ENCODE data around the gene FOXP1. TPM values are rescaled to one million over a fixed set of nuclear protein-coding genes. Genes with fewer than 3 reads are reported as not detected.

FOXP1 gene
- total and polyA plus RNA-seq, 2 of the 13 experiments (the other 11 are each of a cell fraction or from before 2014, with no cell fraction given): 40.4 to 59.0 TPM

- Histone ChIP-seq H3K9ac (ENCODE audit: insufficient read depth, low read depth, low read length) (no peak overlapping the region), H4K20me1 (ENCODE audit: insufficient read depth, low read length) (0 out of 2 replicates have a peak, but pooled peaks cover 3% of the 10 kb centered on the region), H3K27me3 (ENCODE audit: control insufficient read depth in 1 of 2, insufficient read depth in 2 of 2, low read length in 2 of 2) (no peaks in the 10 kb centered on the region), H3K4me2 (ENCODE audit: low read depth, low read length) (no peak overlapping the region), H3K27ac (ENCODE audit: extremely low read length, insufficient read depth, low read length) (no peak overlapping the region), H3K4me1 (ENCODE audit: insufficient read depth, low read length) (peaks cover 25% of the 10 kb centered on the region), H3K36me3 (replicated peaks in 1 of 2; ENCODE audit: control insufficient read depth in 1 of 2, insufficient read depth in 2 of 2, low read length in 2 of 2) (no peaks in the 10 kb centered on the region; a peak in 1 of 5 replicates), H2AFZ (ENCODE audit: low read length) (no peak overlapping the region), H3K4me3 (replicated peaks in 1 of 3; ENCODE audit: insufficient read depth in 1 of 3, low read depth in 2 of 3, low read length in 3 of 3) (no peak overlapping the region), H3K79me2 (ENCODE audit: insufficient read depth, low read length) (peaks cover 9% of the 10 kb centered on the region), H3K9me3 (ENCODE audit: low read length) (no peaks in the 10 kb centered on the region)
- DNase-seq (ENCODE audit: low spot score) (no peak), ATAC-seq (no peak), FAIRE-seq (no peak)
- intact Hi-C loops (cut with micrococcal nuclease; ENCODE audit: unreplicated experiment): no loop called here
- in situ Hi-C loops (cut with HindIII; ENCODE audit: extremely low pct_ligation_motif_present, low pct_unique_long_range_greater_than_20kb): no loop called here
- no TSS peak for BruUV-seq (replicated peaks)
- POLR2A ChIA-PET: no interaction called here
- 95% methylated on average over 10 of the region's 10 CpGs for WGBS (ENCODE audit: low lambda C conversion rate)
- TF ChIP-seq ASH2L (IDR thresholded peaks at IDR 0.05; ENCODE audit: insufficient read length, low read depth, low read length): no peak
- TF ChIP-seq ZSCAN12 (CRISPR knock-in tag; IDR thresholded peaks at IDR 0.05): no peak
- TF ChIP-seq EHMT2 (IDR thresholded peaks at IDR 0.05; ENCODE audit: borderline replicate concordance, low read depth, low read length): no peak
- TF ChIP-seq PITX1 (CRISPR knock-in tag; IDR thresholded peaks at IDR 0.05): no peak
- no peak for TF ChIP-seq ZKSCAN1 (IDR thresholded peaks at IDR 0.05; ENCODE audit: low read length)
- no peak for TF ChIP-seq ZNF672 (CRISPR knock-in tag; IDR thresholded peaks at IDR 0.05)
- TF ChIP-seq, protein P1, sequence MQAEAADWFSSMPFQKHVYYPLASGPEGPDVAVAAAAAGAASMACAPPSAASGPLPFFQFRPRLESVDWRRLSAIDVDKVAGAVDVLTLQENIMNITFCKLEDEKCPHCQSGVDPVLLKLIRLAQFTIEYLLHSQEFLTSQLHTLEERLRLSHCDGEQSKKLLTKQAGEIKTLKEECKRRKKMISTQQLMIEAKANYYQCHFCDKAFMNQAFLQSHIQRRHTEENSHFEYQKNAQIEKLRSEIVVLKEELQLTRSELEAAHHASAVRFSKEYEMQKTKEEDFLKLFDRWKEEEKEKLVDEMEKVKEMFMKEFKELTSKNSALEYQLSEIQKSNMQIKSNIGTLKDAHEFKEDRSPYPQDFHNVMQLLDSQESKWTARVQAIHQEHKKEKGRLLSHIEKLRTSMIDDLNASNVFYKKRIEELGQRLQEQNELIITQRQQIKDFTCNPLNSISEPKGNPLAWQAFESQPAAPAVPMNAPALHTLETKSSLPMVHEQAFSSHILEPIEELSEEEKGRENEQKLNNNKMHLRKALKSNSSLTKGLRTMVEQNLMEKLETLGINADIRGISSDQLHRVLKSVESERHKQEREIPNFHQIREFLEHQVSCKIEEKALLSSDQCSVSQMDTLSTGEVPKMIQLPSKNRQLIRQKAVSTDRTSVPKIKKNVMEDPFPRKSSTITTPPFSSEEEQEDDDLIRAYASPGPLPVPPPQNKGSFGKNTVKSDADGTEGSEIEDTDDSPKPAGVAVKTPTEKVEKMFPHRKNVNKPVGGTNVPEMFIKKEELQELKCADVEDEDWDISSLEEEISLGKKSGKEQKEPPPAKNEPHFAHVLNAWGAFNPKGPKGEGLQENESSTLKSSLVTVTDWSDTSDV (CRISPR knock-in tag; IDR thresholded peaks at IDR 0.05): no peak
- TF ChIP-seq, protein P2, sequence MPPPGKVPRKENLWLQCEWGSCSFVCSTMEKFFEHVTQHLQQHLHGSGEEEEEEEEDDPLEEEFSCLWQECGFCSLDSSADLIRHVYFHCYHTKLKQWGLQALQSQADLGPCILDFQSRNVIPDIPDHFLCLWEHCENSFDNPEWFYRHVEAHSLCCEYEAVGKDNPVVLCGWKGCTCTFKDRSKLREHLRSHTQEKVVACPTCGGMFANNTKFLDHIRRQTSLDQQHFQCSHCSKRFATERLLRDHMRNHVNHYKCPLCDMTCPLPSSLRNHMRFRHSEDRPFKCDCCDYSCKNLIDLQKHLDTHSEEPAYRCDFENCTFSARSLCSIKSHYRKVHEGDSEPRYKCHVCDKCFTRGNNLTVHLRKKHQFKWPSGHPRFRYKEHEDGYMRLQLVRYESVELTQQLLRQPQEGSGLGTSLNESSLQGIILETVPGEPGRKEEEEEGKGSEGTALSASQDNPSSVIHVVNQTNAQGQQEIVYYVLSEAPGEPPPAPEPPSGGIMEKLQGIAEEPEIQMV (CRISPR knock-in tag; IDR thresholded peaks at IDR 0.05; ENCODE audit: low read depth): no peak
- no peak for TF ChIP-seq E2F1 (CRISPR knock-in tag; IDR thresholded peaks at IDR 0.05)
- TF ChIP-seq, protein P3, sequence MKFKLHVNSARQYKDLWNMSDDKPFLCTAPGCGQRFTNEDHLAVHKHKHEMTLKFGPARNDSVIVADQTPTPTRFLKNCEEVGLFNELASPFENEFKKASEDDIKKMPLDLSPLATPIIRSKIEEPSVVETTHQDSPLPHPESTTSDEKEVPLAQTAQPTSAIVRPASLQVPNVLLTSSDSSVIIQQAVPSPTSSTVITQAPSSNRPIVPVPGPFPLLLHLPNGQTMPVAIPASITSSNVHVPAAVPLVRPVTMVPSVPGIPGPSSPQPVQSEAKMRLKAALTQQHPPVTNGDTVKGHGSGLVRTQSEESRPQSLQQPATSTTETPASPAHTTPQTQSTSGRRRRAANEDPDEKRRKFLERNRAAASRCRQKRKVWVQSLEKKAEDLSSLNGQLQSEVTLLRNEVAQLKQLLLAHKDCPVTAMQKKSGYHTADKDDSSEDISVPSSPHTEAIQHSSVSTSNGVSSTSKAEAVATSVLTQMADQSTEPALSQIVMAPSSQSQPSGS (CRISPR knock-in tag; IDR thresholded peaks at IDR 0.05): no peak
- TF ChIP-seq IKZF5 (CRISPR knock-in tag; IDR thresholded peaks at IDR 0.05): no peak
- TF ChIP-seq ZNF329 (CRISPR knock-in tag; IDR thresholded peaks at IDR 0.05; ENCODE audit: low read depth): no peak
- no peak for TF ChIP-seq MAF1 (CRISPR knock-in tag; IDR thresholded peaks at IDR 0.05; ENCODE audit: borderline replicate concordance)
- TF ChIP-seq LCORL (IDR thresholded peaks at IDR 0.05): no peak
- no peak for TF ChIP-seq LCORL (CRISPR knock-in tag; IDR thresholded peaks at IDR 0.05)
- TF ChIP-seq NR2F2 (IDR thresholded peaks at IDR 0.05; ENCODE audit: borderline replicate concordance, low read depth): no peak
- CTCF ChIA-PET (ENCODE audit: low intra/inter-chr PET ratio, low total read pairs): no interaction called here
These were observed 175.7 kb downstream of the FOXP1 start for GRCh38 chr3:71407823-71408222.
